Lower leg skin (tissue), 3 donors: Measurements from ENCODE around the gene CTNND2.

Experiments used
- POLR2A ChIP-seq, 2 donors: fragments of 450-650 bp; IDR thresholded peaks; one replicate each; pipeline ENCODE4 v1.6.1; 2016 to 2017; ENCODE audit warnings: antibody characterized with exemption in 2 of 2, mild to moderate bottlenecking in 1 of 2, moderate library complexity in 1 of 2
- TF ChIP-seq, protein P1 (sequence below), 3 donors: fragments of 450-650 bp; IDR thresholded peaks; one replicate each; pipeline ENCODE4 v1.5.1; 2016; ENCODE audit warnings: antibody characterized with exemption in 3 of 3, mild to moderate bottlenecking in 3 of 3, moderate library complexity in 2 of 3

DNA sequence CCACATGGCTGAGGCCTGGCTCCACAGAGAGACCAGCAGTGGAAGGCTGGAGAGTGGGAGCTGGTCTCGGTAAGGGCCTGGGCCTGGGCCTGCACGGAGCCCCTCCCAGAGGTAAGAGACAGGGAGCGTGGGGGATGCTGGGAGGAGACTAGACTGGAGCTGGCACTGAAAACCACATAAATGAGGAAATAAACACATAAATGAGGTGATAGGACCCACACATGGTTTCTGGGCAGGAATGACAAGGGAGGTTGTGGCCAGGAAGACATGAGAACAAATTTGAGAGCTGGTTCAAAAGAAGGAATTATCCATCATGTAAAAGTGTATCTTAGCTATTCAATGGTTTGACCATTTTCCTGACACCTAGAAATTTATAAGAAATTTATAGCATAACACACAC lies 691.5 kb downstream of the CTNND2 start:
- TF ChIP-seq POLR2A (IDR thresholded peaks at IDR 0.05), result no peak
- TF ChIP-seq, protein P1, sequence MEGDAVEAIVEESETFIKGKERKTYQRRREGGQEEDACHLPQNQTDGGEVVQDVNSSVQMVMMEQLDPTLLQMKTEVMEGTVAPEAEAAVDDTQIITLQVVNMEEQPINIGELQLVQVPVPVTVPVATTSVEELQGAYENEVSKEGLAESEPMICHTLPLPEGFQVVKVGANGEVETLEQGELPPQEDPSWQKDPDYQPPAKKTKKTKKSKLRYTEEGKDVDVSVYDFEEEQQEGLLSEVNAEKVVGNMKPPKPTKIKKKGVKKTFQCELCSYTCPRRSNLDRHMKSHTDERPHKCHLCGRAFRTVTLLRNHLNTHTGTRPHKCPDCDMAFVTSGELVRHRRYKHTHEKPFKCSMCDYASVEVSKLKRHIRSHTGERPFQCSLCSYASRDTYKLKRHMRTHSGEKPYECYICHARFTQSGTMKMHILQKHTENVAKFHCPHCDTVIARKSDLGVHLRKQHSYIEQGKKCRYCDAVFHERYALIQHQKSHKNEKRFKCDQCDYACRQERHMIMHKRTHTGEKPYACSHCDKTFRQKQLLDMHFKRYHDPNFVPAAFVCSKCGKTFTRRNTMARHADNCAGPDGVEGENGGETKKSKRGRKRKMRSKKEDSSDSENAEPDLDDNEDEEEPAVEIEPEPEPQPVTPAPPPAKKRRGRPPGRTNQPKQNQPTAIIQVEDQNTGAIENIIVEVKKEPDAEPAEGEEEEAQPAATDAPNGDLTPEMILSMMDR (IDR thresholded peaks at IDR 0.05), result no peak
